DMS 273 (cell line): Measurements from ENCODE around the gene SBDS.
"Not testable (repeated sequence)": the region's sequence is repeated elsewhere in the genome, so short reads cannot be mapped to it uniquely, and the experiment has no call there.

Source experiments
- DNase-seq: peaks from one replicate; lab custom pipeline; 2025; ENCODE audit not compliant: unreplicated experiment; lab: John Stamatoyannopoulos, UW

Gene SBDS

DNA sequence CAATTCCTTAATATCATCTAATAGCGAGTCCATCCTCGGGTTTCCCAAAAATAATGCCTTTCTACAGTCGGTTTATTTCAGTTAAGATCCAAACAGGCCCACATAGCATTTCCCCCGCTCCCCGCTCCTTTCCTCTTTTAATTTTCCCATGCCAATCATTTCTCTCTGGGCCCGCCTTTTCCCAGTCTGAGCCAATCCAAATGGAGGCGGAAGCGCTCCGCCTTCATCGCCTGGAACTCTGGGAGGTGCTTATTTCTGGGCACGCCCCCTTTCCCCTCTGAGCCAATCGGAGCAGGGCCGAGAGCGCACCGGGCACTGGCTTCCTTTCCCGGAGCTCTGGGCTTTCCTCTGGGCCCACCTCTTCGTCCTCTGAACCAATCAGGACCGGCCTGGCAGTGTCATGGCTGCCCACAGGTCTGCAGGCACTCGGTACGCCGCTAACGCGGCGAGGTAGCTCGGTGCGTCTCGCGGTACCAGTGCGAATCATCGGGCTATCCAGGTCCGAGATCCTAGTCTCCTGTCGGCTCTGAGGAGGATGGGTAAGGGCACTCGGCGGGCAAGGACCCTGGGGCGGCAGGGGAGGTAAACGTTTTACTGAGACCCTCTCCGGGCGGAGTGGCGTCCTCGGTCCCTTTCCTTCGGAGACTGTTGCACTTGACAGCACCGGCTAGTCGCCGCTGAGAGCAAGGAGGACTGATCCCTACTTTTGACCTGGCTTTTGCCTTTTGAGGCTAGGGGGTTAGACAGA lies 1.2 kb upstream of the SBDS start, which contains the start of gene TYW1:
TSS of gene TYW1 (plus strand) at position 390 of the 748 bp plus-strand sequence. CDS start at position 536, 146 bp downstream.
- peak; percentile 100 for DNase-seq

DNA sequence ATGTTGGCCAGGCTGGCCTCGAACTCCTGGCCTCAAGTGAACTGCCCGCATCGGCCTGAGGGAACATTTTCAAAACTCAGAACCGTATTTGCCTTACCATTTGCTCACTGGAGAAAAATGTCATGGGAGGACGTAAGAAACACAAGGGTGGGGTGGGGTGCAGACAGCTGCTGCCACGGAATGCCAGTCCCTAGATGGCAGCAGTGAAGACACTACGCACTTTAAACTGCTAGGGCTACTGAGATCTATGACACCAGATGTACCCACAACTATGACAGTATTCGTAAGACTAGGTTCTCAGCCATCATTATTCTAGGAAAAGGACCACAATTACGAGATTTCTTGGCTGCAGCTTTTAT lies 716 bp downstream of the SBDS start:
- DNase-seq = peak; percentile 81

DNA sequence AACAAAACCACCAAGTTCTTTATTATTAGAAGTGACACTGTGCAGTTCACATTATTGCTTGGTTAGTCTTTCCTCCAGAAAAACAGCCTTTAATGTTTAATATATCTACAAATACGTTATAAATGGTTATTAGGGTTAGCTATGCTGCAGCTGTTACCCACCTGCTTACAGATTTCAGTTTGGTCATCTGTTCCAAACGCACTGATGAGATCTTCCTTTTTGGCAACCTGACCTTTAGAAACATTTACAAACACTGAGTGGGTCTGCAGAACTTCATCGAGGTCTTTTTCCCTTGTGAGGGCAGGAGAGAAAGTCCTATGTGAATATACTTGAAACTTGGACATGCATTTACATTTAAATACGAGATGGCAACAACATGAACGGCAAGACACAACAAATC lies 1.3 kb downstream of the SBDS start:
- not testable (repeated sequence) for DNase-seq

DNA sequence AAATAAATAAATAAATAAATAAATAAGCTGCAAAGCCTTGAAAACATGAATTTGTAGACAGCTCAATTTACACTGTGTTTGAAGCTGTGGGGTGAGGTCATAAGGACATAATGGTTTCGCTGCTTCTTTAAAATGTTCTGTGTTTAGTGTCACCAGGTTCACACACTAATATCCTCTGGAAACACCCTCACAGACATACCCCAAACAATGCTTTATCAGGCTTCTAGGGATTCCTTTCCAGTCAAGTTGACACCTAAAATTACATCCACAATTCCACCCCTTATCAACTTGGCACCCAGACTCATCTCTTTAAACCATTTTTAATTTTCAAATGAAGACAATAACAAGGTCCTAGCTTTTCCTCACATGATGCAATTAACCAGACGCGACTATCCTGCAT lies 5.8 kb downstream of the SBDS start:
- DNase-seq = not testable (repeated sequence)

DNA sequence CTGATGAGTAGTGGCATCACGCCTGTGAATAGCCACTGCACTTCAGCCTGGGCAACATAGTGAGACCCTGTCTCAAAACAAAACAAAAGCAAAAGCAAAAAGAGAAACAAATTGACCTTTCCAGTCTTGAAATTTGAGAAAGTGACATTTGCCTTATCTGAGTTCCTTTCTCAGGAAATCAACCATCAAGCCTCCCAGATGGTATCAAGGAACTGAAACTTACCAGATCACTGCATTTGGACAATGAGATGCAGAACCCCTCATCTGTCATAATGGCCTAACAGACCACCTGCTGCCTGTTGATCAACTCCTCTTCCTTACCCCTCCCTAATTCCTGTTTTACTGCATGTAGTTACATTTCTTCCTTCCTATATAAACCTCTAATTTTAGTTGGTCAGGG lies 15.1 kb downstream of the SBDS start:
- DNase-seq = not testable (repeated sequence)

DNA sequence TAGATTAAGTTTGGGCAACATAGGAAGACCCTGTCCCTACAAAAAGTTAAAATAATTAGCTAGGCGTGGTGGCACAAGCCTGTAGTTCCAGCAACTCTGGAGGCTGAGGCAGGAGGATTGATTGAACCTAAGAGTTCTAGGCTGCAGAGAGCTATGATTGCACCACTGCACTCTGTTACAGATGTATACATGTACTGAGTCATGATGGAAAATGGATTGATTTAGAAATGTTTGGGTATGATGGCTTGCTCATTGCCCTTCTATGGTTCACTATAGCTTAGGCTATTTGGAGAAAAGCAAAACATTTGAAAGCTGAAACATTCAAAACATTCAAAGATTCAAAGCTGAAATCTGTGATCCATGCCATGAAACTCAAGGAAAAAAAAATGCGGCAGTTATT lies 16.4 kb downstream of the SBDS start:
- DNase-seq = not testable (repeated sequence)

DNA sequence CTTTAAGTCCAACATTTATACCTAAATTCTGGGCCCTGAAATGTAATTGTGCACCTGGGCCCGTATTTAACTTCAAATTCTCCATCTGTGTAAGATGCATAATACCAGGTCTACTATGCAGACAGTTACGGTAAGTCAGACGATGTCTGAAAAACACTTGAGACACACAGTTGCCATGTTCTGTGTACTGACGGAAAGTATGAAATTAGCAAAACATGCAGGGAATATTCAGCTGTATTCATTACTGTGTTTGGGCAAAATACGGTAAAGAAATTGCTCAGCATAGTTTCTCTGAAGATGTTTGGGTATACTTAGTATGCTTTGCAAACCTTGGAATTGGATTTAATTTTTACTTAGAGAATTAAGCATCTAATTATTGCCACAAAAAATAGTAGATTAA lies 17.1 kb downstream of the SBDS start:
- DNase-seq = not testable (repeated sequence)

DNA sequence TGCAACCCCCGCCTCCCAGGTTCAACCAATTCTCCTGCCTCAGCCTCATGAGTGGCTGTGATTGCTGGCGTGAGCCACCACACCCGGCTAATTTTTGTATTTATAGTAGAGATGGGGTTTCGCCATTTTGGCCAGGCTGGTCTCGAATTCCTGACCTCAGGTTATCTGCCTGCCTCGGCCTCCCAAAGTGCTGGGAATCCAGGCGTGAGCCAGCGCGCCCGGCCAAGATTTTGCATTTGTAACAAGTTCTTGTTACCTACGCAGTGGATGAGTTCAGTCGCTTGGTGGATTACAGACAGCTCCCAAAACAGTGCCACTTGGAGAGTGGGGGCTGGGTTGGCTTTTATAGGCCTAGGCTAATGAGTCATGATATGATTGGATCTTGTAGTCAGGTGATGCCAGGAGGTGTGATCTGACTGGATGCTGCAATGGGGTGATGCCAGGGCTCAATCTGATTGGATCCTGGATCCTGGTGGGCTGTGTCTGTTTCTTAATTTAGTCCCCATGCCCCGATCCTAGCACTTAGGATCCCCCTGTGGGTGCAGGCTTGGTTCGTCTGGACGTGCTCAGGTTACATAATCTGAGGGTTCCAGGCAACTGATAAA lies 20.3 kb downstream of the SBDS start:
- DNase-seq = peak; percentile 42

DNA sequence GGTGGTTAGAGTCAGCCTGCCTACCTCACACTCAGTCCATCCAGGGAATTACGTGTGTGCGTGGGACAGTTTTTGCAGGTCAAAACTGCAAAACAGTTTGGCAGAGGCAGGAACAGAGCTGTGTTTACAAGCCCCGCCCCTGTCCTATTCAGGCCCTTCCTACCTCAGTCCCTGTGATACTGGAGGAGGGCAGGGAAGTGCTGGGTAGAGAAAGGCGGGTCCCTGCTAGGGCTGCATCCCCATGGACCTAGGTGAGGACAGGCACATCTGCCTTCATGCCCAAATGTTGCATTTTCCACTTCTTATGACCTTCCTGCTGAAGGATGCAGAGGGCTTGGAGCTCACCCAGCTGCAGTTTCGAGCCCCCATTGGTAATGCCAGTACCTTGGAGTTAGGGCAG lies 25.1 kb downstream of the SBDS start:
- no peak for DNase-seq

DNA sequence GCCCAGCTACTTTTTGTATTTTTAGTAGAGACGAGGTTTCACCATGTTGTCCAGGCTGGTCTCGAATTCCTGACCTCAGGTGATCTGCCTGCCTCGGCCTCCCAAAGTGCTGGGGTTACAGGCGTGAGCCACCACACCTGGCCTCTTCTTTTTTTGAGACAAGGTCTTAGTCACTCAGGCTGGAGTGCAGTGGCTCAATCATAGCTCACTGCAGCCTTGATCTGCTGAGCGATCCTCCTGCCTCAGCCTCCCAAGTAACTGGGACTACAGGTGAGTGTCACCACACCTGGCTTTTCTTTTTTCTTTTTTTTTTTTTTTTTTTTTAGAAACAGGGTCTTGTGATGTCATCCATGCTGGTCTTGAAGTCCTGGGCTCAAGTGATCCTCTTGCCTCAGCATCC lies 26.4 kb downstream of the SBDS start:
- DNase-seq = not testable (repeated sequence)

DNA sequence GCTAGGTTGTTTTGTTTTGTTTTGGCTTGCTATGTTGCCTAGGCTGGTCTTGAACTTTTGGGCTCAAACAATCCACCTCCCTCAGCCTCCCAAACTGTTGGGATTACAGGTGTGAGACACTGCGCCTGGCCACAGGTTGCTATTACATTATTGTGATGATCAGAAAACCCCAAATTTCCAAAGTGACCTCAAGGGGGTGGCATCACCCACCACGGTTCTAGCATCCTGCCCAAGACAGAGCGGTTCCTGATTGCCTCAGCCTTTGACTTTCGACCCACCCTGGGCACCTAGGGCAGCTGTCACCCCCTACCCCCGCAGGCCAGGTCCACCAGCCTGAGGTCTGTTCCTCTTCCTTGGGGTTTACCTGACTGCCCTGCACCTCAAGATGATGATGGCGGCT lies 28.4 kb downstream of the SBDS start:
- DNase-seq = no peak

DNA sequence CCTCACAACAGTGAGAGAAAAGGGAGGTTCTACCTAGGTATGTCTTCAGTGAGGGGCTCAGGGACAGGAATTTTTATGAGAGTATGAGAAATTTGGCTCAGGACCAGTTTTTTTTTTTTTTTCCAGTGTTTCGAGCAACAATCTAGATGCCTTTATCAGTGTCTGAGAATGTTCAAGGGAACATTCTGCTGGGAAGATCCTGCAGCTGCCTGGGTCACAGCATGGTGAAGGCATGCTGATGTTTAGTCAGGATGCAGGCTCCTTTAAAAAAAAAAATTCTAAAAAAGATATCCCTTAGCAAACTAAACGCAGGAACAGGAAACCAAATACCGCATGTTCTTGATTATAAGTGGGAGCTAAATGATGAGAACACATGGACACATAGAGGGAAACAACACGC lies 31.0 kb downstream of the SBDS start:
- no peak for DNase-seq

DNA sequence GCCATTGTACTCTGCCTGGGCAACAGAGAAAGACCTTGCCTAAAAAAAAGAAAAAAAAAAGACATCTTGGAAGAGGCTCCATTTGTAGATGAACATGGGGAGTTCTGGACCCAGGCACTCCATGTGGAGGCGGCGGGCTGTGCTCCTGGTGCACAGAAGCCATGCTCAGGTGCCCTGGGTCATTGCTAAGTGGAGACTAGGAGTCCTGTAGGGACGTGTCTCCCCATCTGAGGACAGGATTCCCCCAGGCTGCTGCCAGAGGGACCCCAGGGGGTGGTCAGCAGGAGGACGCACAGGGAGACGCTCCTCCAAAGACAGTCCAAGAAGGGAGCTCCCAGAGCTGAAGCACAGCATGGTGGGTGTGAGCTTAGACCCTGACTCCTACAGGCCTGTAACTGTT lies 34.3 kb downstream of the SBDS start:
- no peak for DNase-seq

DNA sequence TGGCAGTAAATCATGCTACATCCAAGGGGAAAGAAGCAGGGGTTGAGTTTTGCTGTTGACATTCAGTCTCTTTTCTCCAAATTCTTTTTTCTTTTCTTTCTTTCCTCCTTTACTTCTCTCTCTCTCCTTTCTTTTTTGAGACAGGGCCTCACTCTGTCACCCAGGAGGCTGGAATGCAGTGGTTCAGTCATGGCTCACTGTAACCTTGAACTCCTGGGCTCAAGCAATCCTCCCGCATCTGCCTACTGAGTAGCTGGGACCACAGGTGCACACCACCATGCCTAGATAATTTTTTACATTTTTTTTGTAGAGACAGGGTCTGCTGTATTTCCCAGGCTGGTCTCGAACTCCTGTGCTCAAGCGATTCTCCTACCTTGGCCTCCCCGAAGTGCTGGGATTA lies 35.2 kb downstream of the SBDS start:
- DNase-seq = no peak

DNA sequence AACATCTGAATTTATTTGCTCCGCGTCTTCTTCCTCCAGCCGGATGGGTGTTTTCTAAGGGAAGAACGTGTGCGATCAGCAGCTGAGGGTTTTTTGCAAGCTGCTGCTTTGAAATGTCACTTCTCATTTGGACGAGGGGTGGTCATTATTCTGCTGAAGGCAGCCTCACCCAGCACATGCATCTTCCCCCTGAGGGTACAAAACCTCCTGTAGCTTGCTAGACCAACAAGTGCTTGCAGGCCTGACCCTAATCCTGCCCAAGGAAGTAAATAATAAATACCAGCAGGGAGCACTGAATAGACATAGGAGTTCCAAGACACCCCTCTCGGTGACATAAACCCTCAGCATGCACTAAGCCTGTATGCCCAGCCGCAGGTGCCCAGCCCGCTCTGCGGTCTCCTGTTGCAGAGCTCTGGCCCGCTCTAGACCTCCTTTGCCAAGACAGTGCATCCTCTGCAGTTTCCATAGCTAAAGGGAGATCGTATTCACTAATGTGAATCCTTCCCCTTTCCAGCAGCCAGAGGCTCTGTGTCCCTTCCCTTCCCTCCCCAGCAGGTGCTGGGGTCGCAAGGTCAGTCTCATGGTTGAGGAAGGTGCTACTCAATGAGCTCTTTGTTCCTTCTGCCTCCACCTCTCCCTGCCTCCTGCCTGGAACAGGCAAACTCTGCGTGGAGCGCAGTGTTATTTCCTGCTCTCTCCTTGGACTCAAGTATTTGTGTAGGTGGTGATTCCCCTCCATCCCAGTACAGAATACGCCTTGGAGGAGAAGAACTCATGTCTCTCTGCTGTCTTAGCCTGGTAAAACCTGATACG lies 36.6 kb downstream of the SBDS start:
- no peak for DNase-seq

DNA sequence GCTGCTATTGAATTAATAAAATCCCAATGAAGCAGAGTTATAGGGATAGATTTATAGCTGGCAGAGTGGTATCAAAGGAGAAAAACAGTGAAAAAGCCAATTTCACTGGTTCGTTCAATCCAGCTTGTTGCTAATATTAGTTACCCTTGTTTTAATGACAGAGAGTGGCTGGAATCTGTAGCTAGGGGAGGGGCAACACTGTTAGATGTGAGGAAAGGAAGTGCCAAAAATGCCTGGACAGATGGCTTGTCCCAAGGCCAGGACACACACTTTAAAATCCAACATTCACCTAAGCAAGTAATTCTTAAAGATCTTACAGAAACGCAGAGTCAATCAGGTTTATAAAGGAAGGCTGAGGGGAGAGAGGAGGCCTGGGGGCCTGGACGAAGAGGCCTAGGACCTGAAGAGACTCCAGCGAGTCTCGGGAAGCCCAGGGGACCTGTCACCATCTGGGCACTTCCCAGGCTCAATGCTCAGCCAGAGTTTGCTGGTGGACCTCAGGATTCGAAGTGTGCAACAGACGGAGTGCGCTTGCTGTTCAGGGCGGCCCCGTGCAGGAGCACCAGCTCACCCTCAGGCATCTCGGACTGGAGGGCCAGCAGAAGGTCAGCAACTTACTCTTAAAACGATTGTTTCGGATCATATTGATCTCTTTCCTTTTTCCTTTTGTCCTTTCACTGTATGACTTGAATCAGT lies 37.6 kb downstream of the SBDS start:
- peak; percentile 76 for DNase-seq

DNA sequence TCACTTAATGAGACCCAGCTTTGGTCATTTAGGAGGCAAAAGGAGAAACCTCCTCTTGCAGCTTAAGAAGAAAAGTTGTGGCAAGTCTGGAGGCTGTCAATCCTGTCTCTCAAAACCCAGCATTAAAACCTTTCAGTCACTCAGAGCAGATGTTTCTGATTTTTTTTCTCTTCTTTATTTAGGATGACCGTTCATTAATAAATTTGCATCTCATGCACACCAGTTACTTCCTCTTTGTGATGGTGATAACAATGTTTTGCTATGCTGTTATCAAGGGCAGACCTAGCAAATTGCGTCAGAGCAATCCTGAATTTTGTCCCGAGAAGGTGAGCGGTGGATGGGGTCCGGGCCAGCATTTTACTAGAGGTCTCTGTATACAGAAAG lies 42.4 kb downstream of the SBDS start:
- no peak for DNase-seq

DNA sequence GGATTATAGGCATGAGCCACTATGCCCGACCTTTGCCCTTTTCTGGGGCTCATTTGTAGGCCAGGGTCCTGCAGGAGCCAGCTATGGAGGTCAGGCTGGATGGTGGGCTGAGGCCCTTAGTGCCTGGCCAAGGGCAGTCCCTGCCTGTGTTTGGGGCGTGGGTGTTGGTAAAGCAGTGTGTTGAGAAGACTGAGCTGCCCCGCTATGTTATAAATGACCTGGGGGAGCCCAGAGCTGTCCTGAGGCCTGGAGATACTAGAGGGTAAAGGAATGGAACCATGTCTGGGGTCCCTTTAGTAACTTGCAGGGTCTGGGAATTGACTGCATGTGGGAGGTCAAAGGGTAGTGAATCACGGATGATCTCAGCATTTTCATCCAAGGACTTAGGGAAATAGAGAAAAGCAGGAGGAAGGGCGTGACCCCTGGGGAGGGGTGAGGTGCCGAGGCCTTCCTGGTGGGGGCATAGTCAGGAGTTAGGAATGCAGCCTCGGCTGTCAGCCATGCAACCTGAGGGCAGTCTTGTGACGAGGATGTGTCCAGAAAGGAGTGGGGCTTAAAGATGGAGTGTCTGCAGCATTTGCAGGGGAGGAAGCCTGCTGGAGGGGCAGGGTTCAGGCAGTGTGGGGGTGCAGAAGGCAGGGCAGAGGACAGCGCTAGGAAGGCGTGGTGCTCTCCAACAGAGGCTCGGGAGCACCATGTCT lies 42.9 kb downstream of the SBDS start:
- no peak for DNase-seq

DNA sequence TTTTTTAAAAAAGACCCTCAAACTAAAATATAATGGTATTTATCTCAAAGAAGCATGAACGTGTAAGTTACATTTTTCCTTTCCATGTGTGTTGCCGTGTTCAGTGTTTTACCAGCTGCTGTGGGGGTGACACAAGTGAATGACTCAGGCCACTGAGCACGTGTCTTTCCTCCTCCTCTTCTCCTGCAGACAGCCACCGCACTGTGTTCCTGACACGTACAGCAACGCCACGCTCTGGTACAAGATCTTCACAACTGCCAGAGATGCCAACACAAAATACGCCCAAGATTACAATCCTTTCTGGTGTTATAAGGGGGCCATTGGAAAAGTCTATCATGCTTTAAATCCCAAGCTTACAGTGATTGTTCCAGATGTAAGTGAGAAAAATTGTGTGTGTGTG lies 44.6 kb downstream of the SBDS start:
- no peak for DNase-seq

DNA sequence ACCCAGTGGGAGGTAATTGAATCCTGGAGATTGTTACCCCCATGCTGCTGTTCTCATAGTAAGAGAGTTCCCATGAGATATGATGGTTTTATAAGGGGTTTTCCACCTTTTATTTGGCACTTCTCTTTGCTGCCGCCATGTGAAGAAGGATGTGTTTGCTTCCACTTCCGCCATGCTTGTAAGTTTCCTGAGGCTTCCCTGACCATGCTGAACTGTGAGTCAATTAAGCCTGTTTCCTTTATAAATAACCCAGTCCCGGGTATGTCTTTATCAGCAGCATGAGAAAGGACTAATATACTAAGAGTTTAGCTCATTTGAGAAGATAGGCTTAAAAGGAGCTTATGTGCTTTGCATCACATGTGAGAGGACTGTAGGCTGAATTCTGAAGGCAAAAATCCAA lies 45.1 kb downstream of the SBDS start:
- no peak for DNase-seq
